ENCODE data around the gene PIK3AP1. TPM values are rescaled to one million over a fixed set of nuclear protein-coding genes. Genes with fewer than 3 reads are reported as not detected.

Gene PIK3AP1
- total RNA-seq, 1 experiment from 2014 or later = 1.7 TPM

DNA sequence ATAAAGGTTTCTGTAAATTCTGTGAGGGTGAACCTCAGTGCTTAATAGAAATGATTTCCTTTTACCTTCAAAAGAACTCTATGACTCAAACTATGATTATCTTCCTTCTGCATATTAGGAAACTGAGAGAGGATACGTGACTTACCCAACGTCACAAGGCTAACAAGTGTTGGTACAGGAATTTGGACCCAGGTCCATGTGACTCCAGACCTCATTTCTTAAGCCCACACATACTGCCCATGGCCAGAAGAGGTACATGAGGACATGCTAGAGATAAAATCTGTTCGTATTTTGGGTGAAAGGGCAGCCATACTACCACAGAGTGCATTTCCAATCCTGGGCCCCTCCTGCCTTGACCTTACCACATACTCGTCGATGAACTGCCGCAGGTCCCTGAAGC lies 72.0 kb downstream of the PIK3AP1 start:
- no peak overlapping the region for H3K14ac ChIP-seq (ENCODE audit: insufficient read depth, low read length)
- H3K79me1 ChIP-seq (ENCODE audit: insufficient read depth, low read depth, low read length, poor library complexity, severe bottlenecking) = no peaks in the 10 kb centered on the region
- no peak overlapping the region for H3K9ac ChIP-seq (ENCODE audit: extremely low read depth, insufficient read length, low read length)
- H3K9me3 ChIP-seq (ENCODE audit: control insufficient read depth, low read depth, low read length) = no peaks in the 10 kb centered on the region
- no peaks in the 10 kb centered on the region for H3K27me3 Mint-ChIP-seq (ENCODE audit: low read depth)
- no peaks in the 10 kb centered on the region for H3K27me3 ChIP-seq (ENCODE audit: insufficient read depth, low read length)
- no peak overlapping the region for H2BK120ac ChIP-seq (ENCODE audit: low read depth, low read length, poor library complexity, severe bottlenecking)
- no peak overlapping the region for H4K5ac ChIP-seq (ENCODE audit: insufficient read length, low read depth, low read length)
- no peak overlapping the region for H2AK5ac ChIP-seq (ENCODE audit: insufficient read length, low read length)
- H4K8ac ChIP-seq (replicated peaks; ENCODE audit: insufficient read length, low read depth, low read length) = no peak overlapping the region
- H4K91ac ChIP-seq (ENCODE audit: insufficient read length, low read depth, low read length) = no peak overlapping the region
- TF ChIP-seq, protein P1, sequence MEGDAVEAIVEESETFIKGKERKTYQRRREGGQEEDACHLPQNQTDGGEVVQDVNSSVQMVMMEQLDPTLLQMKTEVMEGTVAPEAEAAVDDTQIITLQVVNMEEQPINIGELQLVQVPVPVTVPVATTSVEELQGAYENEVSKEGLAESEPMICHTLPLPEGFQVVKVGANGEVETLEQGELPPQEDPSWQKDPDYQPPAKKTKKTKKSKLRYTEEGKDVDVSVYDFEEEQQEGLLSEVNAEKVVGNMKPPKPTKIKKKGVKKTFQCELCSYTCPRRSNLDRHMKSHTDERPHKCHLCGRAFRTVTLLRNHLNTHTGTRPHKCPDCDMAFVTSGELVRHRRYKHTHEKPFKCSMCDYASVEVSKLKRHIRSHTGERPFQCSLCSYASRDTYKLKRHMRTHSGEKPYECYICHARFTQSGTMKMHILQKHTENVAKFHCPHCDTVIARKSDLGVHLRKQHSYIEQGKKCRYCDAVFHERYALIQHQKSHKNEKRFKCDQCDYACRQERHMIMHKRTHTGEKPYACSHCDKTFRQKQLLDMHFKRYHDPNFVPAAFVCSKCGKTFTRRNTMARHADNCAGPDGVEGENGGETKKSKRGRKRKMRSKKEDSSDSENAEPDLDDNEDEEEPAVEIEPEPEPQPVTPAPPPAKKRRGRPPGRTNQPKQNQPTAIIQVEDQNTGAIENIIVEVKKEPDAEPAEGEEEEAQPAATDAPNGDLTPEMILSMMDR (conservative IDR thresholded peaks at IDR 0.05) = no peak
- no peak overlapping the region for H2BK12ac ChIP-seq (ENCODE audit: insufficient read length, low read depth, low read length)
- H3K36me3 Mint-ChIP-seq (ENCODE audit: insufficient read depth in 1 of 3, low read depth in 3 of 3) = no peaks in the 10 kb centered on the region
- no peaks in the 10 kb centered on the region for H3K23me2 ChIP-seq (ENCODE audit: insufficient read length, low read depth, low read length, poor library complexity, severe bottlenecking)
- no peaks in the 10 kb centered on the region for H3K79me2 ChIP-seq (ENCODE audit: insufficient read depth, low read length)
- H3K56ac ChIP-seq (ENCODE audit: insufficient read length, low read depth, low read length) = no peak overlapping the region
- H3K9me3 Mint-ChIP-seq = no peaks in the 10 kb centered on the region
- no peak overlapping the region for H3K27ac ChIP-seq (ENCODE audit: insufficient read length, low read depth, low read length)
- H3K18ac ChIP-seq (ENCODE audit: insufficient read length, low read depth, low read length) = no peak overlapping the region
- no peak for DNase-seq
- WGBS (ENCODE audit: extremely low coverage, insufficient read length, low lambda C conversion rate) = no CpG with 5 or more reads among the region's 6 CpGs
- H4K20me1 ChIP-seq (ENCODE audit: control insufficient read depth, insufficient read depth, insufficient read length) = no peaks in the 10 kb centered on the region
- no peaks in the 10 kb centered on the region for H3K4me1 ChIP-seq (ENCODE audit: insufficient read depth, low read length)
- no peak overlapping the region for H3K4ac ChIP-seq (ENCODE audit: low read depth, low read length)
- no peak overlapping the region for H3K27ac Mint-ChIP-seq
- H3T11ph ChIP-seq (ENCODE audit: low read length) = no peak overlapping the region
- no peak overlapping the region for H3K4me3 Mint-ChIP-seq
- no peak overlapping the region for H3K23ac ChIP-seq (ENCODE audit: insufficient read length, low read depth, low read length)
- no peak overlapping the region for H2BK5ac ChIP-seq (ENCODE audit: insufficient read length, low read length)
- no peak overlapping the region for H3K4me2 ChIP-seq (ENCODE audit: insufficient read depth, insufficient read length, low read length)
- no peak overlapping the region for H2AFZ ChIP-seq (ENCODE audit: low read length)
- peaks cover 0 to 6% of the 10 kb centered on the region in 2 experiments; a peak in 1 of 4 replicates for H3K4me1 Mint-ChIP-seq
- no peak overlapping the region for H2BK20ac ChIP-seq (ENCODE audit: low read depth, low read length, poor library complexity, severe bottlenecking)
- H2BK15ac ChIP-seq (ENCODE audit: low read depth, low read length) = no peak overlapping the region

All from H9 (cell line).